Thoracic aorta (tissue), 2 donors: Measurements from ENCODE around the gene MUC5AC. TPM values are rescaled to one million over a fixed set of nuclear protein-coding genes. Genes with fewer than 3 reads are reported as not detected.

Experiments used
- ATAC-seq: fragments of 150-250 bp; one replicate; pipeline ENCODE4 v1.8.0; 2017; ENCODE audit warnings: low read depth; ENCODE audit not compliant: insufficient number of reproducible peaks, low FRiP score
- DNase-seq: peaks from one replicate; pipeline ENCODE4 v3.0.0-alpha.2; 2020; ENCODE audit warnings: low spot score
- H3K27ac ChIP-seq, 2 donors: fragments of 200-600 bp; sonication (generic); 1 replicate in 1 of 2; 2 replicates in 1 of 2; pipeline ENCODE4 v1.5.1; 2016; ENCODE audit warnings: mild to moderate bottlenecking in 2 of 2, moderate library complexity in 2 of 2
- H3K27me3 ChIP-seq: fragments of 200-600 bp; sonication (generic); replicated peaks from 2 replicates; pipeline ENCODE4 v1.6.0; 2016; ENCODE audit warnings: mild to moderate bottlenecking; ENCODE audit not compliant: insufficient read depth
- H3K36me3 ChIP-seq: fragments of 200-600 bp; sonication (generic); one replicate; pipeline ENCODE4 v1.5.1; 2016
- H3K4me1 ChIP-seq, 2 donors: fragments of 200-600 bp; sonication (generic); 1 replicate in 1 of 2; 2 replicates in 1 of 2; pipeline versions ENCODE4 v1.5.1 to v1.6.0; 2016; ENCODE audit warnings: low read depth in 2 of 2, mild to moderate bottlenecking in 1 of 2; ENCODE audit not compliant: control insufficient read depth in 1 of 2
- H3K4me3 ChIP-seq: fragments of 200-600 bp; sonication (generic); 2 replicates; pipeline ENCODE4 v1.5.1; 2016; ENCODE audit warnings: mild to moderate bottlenecking
- H3K9me3 ChIP-seq: fragments of 200-600 bp; sonication (generic); 2 replicates; pipeline ENCODE4 v1.5.1; 2016
- CTCF ChIP-seq: fragments of 200-600 bp; sonication (generic); IDR thresholded peaks from one replicate; pipeline ENCODE4 v1.5.1; 2019; ENCODE audit warnings: antibody characterized with exemption
- total RNA-seq, 2 donors: library from RNA; depleted of rRNA; stranded (reverse); fragments of >200 nt; gene quantifications; one replicate each; pipeline versions ENCODE4 v1.1.0 to v1.2.3, GENCODE V29; 2016

The MUC5AC gene
- total RNA-seq, 2 donors from 2014 or later: 45.9 TPM; not detected in 1

- no peaks in the 10 kb centered on the region for H3K9me3 ChIP-seq
- ATAC-seq: no peak
Measured at GRCh38 chr11:1199241-1199750, 41.5 kb downstream of the MUC5AC start.

GRCh38 chr11:1199751-1200610, 42.2 kb downstream of the MUC5AC start:
- H3K9me3 ChIP-seq: no peaks in the 10 kb centered on the region
- DNase-seq (no peak), ATAC-seq (no peak)
- no peak overlapping the region for H3K4me3 ChIP-seq
- no peak overlapping the region for H3K27ac ChIP-seq
- no peaks in the 10 kb centered on the region for H3K36me3 ChIP-seq
- H3K27me3 ChIP-seq: no peaks in the 10 kb centered on the region
- TF ChIP-seq CTCF: no peak
- H3K4me1 ChIP-seq: no peaks in the 10 kb centered on the region

More at GRCh38 chr11:1199241-1199750, 41.5 kb downstream of the MUC5AC start:
- H3K4me3 ChIP-seq: no peak overlapping the region
- no peak for TF ChIP-seq CTCF
- H3K27me3 ChIP-seq: no peaks in the 10 kb centered on the region
- H3K4me1 ChIP-seq: no peaks in the 10 kb centered on the region
- no peak for DNase-seq
- no peaks in the 10 kb centered on the region for H3K36me3 ChIP-seq
- no peak overlapping the region for H3K27ac ChIP-seq

- DNase-seq (no peak), ATAC-seq (no peak)
- Histone ChIP-seq H3K27me3 (no peaks in the 10 kb centered on the region), H3K27ac (no peak overlapping the region), H3K4me3 (no peak overlapping the region), H3K4me1 (no peaks in the 10 kb centered on the region), H3K9me3 (no peaks in the 10 kb centered on the region), H3K36me3 (no peaks in the 10 kb centered on the region)
- TF ChIP-seq CTCF: no peak
Measured at GRCh38 chr11:1200611-1201191, 42.9 kb downstream of the MUC5AC start.

GRCh38 chr11:1201395-1202153, 43.8 kb downstream of the MUC5AC start:
- TF ChIP-seq CTCF: no peak
- Histone ChIP-seq H3K4me1 (no peaks in the 10 kb centered on the region), H3K36me3 (no peaks in the 10 kb centered on the region), H3K4me3 (no peak overlapping the region), H3K27me3 (no peaks in the 10 kb centered on the region), H3K9me3 (no peaks in the 10 kb centered on the region), H3K27ac (no peak overlapping the region)
- ATAC-seq (no peak), DNase-seq (no peak)
